ENCODE data around the gene SLIT1.

SLIT1 gene

GRCh38 chr10:97185326-97186058, at the start of gene SLIT1:
TSS of gene SLIT1 (minus strand) at chr10:97185959. CDS start at chr10:97185674, 285 bp downstream.
- no peak for DNase-seq

GRCh38 chr10:97235353-97235752, 49.6 kb upstream of the SLIT1 start:
- no peak for DNase-seq

- no peak for DNase-seq
These were observed 48.6 kb upstream of the SLIT1 start for GRCh38 chr10:97234400-97234799.

- DNase-seq = no peak
These were observed 44.4 kb upstream of the SLIT1 start for GRCh38 chr10:97230146-97230545.

GRCh38 chr10:97229322-97230015, 43.7 kb upstream of the SLIT1 start:
- no peak for DNase-seq

GRCh38 chr10:97228775-97229157, 43.0 kb upstream of the SLIT1 start:
- no peak for DNase-seq

GRCh38 chr10:97228130-97228774, 42.5 kb upstream of the SLIT1 start:
- DNase-seq = no peak

- DNase-seq = no peak
These were observed 40.6 kb upstream of the SLIT1 start for GRCh38 chr10:97226398-97226797.

GRCh38 chr10:97224483-97225435, 39.0 kb upstream of the SLIT1 start:
- DNase-seq = no peak

GRCh38 chr10:97222326-97222961, 36.7 kb upstream of the SLIT1 start:
- no peak for DNase-seq

- DNase-seq = no peak
These were observed 34.6 kb upstream of the SLIT1 start for GRCh38 chr10:97220355-97220754.

GRCh38 chr10:97217299-97217698, 31.5 kb upstream of the SLIT1 start:
- no peak for DNase-seq

- no peak for DNase-seq
These were observed 30.0 kb upstream of the SLIT1 start for GRCh38 chr10:97215619-97216260.

- no peak for DNase-seq
These were observed 27.7 kb upstream of the SLIT1 start for GRCh38 chr10:97213431-97213830.

- no peak for DNase-seq
These were observed 25.5 kb upstream of the SLIT1 start for GRCh38 chr10:97211229-97211628.

GRCh38 chr10:97210543-97210960, 24.8 kb upstream of the SLIT1 start:
- peak; percentile 33 to 57 (median 46) for DNase-seq

- DNase-seq = no peak
These were observed 22.1 kb upstream of the SLIT1 start for GRCh38 chr10:97207756-97208346.

GRCh38 chr10:97207131-97207530, 21.4 kb upstream of the SLIT1 start:
- DNase-seq = no peak

- DNase-seq = no peak
These were observed 19.3 kb upstream of the SLIT1 start for GRCh38 chr10:97204826-97205679.

- no peak for DNase-seq
These were observed 17.5 kb upstream of the SLIT1 start for GRCh38 chr10:97203220-97203619.

All from activated naive CD4-positive, alpha-beta T cell (primary cell).